ENCODE data around the gene RING1. TPM values are rescaled to one million over a fixed set of nuclear protein-coding genes. Genes with fewer than 3 reads are reported as not detected.
"Not testable (repeated sequence)": the region's sequence is repeated elsewhere in the genome, so short reads cannot be mapped to it uniquely, and the experiment has no call there.

The RING1 gene
- total RNA-seq, 1 donor from 2014 or later, result 21.6 TPM

GRCh38 chr6:33205191-33206026 lies 2.9 kb upstream of the RING1 start:
- peak; percentile 20 for DNase-seq (ENCODE audit: low read depth)

- peak; percentile 21 for DNase-seq (ENCODE audit: low read depth)
Observed at GRCh38 chr6:33206027-33206863, 2.1 kb upstream of the RING1 start.

GRCh38 chr6:33206864-33207551 lies 1.3 kb upstream of the RING1 start:
- peak; percentile 17 for DNase-seq (ENCODE audit: low read depth)

GRCh38 chr6:33207552-33208090 lies 679 bp upstream of the RING1 start:
- DNase-seq (ENCODE audit: low read depth), result peak; percentile 60

- no peak for DNase-seq (ENCODE audit: low read depth)
Observed at GRCh38 chr6:33209856-33210255, 1.6 kb downstream of the RING1 start.

- DNase-seq (ENCODE audit: low read depth), result no peak
Observed at GRCh38 chr6:33211136-33211535, 2.8 kb downstream of the RING1 start.

- DNase-seq (ENCODE audit: low read depth), result no peak
Observed at GRCh38 chr6:33211666-33212422, 3.5 kb downstream of the RING1 start.

- no peak for DNase-seq (ENCODE audit: low read depth)
Observed at GRCh38 chr6:33212857-33213165, 4.5 kb downstream of the RING1 start.

GRCh38 chr6:33213166-33213988 lies 5.1 kb downstream of the RING1 start:
- peak; percentile 42 for DNase-seq (ENCODE audit: low read depth)

GRCh38 chr6:33213989-33214335 lies 5.7 kb downstream of the RING1 start:
- DNase-seq (ENCODE audit: low read depth), result no peak

GRCh38 chr6:33215271-33216116 lies 7.2 kb downstream of the RING1 start:
- no peak for DNase-seq (ENCODE audit: low read depth)

- no peak for DNase-seq (ENCODE audit: low read depth)
Observed at GRCh38 chr6:33216117-33216649, 7.9 kb downstream of the RING1 start.

- no peak for DNase-seq (ENCODE audit: low read depth)
Observed at GRCh38 chr6:33217246-33217645, 8.9 kb downstream of the RING1 start.

- DNase-seq (ENCODE audit: low read depth), result no peak
Observed at GRCh38 chr6:33217681-33218080, 9.4 kb downstream of the RING1 start.

GRCh38 chr6:33226503-33227120 lies 18.3 kb downstream of the RING1 start:
- not testable (repeated sequence) for DNase-seq (ENCODE audit: low read depth)

- DNase-seq (ENCODE audit: low read depth), result no peak
Observed at GRCh38 chr6:33235221-33235634, 26.9 kb downstream of the RING1 start.

- no peak for DNase-seq (ENCODE audit: low read depth)
Observed at GRCh38 chr6:33236328-33236727, 28.0 kb downstream of the RING1 start.

GRCh38 chr6:33236852-33237251 lies 28.6 kb downstream of the RING1 start:
- DNase-seq (ENCODE audit: low read depth), result no peak
